Stimulated activated CD4-positive, alpha-beta T cell treated with anti-CD3 and anti-CD28 coated beads, Interleukin-2, amount 100 ng/mL, for 24 hours (primary cell): Measurements from ENCODE around the gene INSYN1.
"Not testable (repeated sequence)": the region's sequence is repeated elsewhere in the genome, so short reads cannot be mapped to it uniquely, and the experiment has no call there.

ENCODE experiments used
- DNase-seq, 2 donors: peaks; one replicate each; pipeline ENCODE4 v3.0.0-alpha.2; 2020

The INSYN1 gene, protein sequence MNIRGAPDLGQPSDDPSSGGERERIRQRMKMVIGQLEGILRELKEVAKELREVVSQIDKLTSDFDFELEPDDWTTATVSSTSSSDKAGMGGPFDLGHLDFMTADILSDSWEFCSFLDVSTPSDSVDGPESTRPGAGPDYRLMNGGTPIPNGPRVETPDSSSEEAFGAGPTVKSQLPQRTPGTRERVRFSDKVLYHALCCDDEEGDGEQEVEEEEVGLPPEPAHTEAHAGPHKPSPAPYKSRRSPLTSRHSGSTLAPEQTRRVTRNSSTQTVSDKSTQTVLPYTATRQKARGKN

DNA sequence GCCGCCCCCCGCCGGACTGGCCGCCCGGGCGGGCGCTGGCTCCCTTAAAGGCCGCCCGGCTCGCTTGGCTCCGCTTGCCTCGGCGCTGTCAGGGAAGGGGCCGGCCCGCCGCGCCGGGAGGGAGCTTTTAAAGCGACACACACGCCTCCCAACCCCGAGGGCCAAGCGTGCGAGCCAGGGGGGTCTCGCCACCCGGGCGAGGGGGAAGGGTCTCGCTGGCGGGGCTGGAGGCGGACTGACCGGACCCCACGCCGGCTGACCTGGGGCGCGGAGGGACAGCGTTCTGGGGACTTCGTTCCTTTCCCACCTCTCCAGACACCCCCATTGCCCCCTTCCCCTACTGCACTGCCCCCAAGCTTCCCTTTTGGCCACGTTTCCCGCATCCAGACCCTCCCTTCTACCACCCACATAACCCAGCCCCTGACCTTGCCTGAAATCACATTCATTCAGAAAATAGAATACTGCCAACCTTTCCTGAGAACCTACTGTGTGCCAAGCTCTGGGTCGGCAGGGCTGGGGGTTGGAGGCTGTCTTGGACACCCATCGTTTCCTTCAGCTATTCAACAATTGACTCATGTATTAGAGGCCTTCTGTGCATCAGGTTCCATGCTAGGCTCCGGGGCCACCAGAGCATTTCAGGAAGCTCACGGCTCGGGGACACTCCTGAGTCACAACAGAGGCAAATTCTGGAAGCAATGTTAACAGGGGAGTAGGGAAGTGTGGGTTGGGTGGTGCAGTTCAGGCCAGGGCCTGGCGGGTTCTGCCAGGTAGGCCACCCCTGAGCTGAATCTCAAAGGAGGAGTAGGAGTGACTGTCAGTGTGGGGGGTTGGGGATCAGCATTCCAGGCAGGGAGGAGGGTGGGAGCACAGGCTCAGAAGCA lies at the start of gene INSYN1:
Gene INSYN1, minus strand, starts transcription at position 102 of the 881 bp plus-strand sequence. CDS start 2,221 bp downstream, outside the sequence.
- no peak for DNase-seq

DNA sequence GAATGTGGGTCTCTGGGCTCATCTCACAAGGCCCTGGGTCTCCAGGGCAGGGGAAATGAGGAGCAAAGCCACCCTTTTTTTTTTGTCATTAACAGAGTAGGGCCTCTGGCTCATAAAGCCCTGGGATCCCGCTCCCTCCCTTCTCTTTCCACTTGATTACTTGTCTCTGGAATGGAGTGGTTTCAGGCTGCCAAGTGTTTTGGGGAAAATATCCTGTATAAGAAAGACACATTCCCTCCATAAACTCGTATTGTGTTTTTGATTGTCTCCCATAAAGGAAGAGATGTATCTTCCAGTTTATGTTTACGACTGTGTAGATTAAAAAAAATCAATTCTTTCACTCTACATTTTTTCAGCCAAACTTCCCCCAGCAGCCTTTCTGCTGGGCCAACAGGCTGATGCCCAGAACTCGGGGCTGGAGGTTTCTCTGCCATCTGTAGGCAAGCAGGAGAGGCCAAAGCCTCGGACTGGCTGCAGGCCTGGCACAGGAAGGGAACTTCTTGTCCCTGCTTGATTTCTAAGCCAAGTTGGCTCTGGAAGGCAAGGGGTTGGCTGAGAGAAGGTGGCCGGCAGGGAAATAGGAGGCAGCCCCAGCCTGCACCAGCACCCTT lies 49.4 kb upstream of the INSYN1 start:
- DNase-seq = no peak

- DNase-seq = no peak
These were observed 47.7 kb upstream of the INSYN1 start for GRCh38 chr15:73800662-73801345.

DNA sequence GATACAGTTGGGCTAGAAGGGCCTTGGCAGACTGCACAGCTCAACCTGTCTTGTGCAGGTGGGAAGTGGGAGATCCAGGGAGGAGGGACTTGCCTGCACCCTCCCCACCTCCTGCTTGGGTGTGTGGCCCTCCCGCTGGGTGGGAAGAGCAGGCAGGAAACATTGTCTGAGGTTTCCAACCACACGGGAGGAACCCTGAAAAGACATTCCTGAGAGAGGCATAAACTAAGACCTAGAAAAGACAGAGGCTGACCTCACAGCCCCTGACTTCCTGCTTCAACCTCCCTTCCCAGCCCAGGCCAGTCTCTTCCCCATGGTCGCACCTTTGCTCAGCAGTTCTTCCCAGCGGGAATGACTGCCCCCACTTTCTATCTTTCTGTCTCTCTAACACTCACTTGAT lies 46.3 kb upstream of the INSYN1 start:
- no peak for DNase-seq

DNA sequence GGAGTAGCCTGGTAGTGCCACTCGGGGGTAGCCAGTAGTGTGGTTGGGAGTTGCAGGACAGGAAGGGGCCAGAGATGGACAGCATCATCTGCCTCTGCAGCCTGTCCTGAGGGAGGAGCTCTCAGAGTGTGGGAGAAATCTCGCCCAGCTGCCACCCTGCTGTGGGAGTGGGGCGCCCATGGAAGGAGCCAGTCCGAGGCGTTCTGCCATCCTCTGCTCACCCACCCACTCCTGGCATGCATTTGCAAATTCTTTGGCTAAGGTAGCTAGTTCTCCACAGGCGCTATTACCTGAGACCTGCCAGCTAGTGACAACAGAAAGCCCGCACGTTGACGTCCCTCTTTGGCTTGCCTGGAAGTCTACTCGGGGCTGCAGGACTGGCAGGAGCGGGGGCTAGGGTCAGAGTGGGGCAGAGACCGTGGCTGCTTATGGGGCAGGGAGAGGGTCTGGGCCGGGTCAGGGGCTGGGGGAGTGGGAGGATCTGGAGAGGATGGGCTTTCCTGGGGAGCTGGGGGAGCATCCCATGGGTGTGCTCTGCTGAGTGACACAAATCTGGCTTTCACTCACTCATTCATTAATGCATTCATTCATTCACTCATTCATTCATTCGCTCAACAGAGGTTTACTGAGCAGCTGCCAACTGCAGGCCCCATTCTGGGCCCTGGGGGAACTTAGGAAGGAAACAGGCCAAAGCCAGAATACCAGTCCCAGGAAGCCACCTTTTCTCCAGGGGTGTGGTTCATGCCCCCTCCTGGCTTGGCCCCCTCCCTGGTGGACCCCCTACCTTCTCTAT lies 44.4 kb upstream of the INSYN1 start:
- DNase-seq = no peak

GRCh38 chr15:73796331-73796831 lies 43.2 kb upstream of the INSYN1 start:
- DNase-seq = no peak

DNA sequence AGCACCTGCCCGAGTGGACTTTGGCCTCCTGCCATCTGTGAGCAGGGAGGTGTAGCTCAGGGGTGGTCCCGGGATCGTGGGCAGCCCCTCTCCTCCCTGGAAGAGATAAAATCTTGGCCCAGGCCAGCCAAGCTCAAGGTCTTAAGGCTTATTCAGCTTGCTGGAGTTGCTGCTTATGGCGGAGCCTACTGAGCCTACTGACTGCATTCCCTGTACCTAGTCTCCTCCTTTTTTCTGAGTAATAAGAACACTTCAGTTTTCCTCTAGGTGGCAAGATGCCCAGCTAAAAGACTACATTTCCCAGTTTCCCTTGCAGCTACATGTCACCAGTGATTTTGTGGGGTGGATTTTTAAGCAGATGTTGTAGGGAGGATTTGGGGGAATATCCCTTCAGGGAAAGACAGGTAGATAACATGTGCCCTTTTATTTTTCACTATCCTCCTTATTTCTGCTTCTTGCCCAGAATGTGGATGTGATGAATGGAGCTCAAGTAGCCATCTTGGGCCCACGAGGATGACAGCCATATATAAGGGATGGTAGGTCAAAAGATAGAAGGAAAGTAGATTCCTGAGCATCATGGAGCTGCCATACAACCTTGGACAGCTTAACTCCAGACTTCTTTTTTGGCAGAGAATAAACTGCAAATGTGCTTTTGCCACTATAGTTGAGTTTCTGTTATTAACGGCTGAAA lies 41.4 kb upstream of the INSYN1 start:
- DNase-seq = no peak

DNA sequence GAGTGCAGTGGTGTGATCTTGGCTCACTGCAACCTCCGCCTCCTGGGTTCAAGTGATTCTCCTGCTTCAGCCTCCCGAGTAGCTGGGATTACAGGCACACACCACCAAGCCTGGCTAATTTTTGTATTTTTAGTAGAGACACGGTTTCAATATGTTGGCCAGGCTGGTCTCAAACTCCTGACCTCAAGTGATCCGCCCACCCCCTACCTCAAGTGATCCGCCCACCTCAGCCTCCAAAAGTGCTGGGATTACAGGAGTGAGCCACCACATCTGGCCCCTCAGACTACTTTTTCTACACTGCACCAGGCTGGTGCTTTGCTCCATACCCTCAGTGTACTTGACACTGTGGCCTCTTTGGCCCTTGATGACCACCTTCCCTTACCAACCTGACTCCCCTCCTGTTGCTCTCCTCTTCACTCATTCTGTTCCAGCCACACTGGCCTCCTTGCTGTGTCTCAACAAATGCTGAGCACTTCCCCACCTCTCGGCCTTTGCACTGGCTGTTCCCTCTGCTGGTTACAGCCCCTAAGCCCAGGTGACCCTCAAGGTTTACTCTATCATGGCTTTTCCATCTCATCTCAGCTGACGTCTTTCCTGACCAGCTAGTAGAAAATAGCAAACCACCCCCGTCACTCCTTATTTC lies 39.9 kb upstream of the INSYN1 start:
- not testable (repeated sequence) for DNase-seq

- DNase-seq = no peak
These were observed 39.3 kb upstream of the INSYN1 start for GRCh38 chr15:73792415-73792814.

- no peak for DNase-seq
These were observed 36.5 kb upstream of the INSYN1 start for GRCh38 chr15:73789521-73790240.

DNA sequence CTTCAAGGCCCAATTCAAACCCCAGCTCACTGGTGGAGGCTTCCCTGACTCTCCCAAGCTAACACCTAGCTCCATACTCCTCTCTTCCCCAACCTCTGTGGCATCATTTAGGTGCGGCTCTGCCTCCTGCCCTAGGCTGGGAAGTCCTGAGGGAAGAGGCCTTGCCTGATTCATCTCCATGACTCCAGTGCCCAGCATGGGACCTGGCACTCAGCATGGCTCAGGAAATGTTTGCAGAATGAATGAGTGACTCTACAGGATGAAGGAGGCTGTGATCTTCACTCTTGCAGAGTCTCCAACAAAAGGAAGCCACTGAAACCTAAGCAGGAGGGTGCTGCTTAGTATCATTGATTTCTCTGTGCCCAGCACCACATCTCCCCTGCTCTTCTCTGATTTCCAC lies 34.5 kb upstream of the INSYN1 start:
- no peak for DNase-seq

- DNase-seq = no peak
These were observed 33.4 kb upstream of the INSYN1 start for GRCh38 chr15:73786538-73786937.

GRCh38 chr15:73785256-73786014 lies 32.3 kb upstream of the INSYN1 start:
- not testable (repeated sequence) for DNase-seq

GRCh38 chr15:73784291-73784690 lies 31.1 kb upstream of the INSYN1 start:
- DNase-seq = no peak

DNA sequence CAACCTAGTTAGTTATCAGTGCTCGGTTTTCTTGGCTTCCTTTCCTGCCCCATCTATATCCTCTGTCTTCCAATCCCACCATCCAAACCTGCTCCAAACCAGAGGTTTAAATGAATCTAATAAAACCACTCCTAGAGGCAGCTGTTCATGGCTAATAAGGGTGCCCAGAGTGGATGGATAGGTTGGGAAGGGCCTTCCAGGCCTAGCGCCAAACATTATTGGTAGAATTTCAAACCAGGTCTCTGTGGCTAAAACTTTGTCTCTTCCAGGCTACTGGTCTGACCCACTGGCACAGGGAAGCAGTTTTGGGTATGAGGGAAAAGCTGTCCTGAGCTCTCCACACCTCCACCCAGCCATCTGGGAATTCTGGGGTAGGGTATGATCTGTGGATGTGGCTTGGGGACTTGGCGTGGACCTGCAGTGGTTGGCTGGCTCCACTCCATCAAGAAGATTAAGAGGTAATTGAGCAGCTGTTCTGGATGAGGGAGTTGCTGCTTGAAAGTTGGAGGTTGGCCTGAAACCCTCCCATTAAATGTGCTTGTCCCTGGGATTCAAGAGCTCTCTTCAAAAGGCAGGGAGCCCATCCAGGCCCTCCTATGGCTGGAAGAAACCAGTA lies 29.3 kb upstream of the INSYN1 start:
- no peak for DNase-seq

GRCh38 chr15:73781038-73781925 lies 28.1 kb upstream of the INSYN1 start:
- DNase-seq = peak in 1 of 2 donors; percentile 12

GRCh38 chr15:73779974-73780373 lies 26.8 kb upstream of the INSYN1 start:
- DNase-seq = no peak

DNA sequence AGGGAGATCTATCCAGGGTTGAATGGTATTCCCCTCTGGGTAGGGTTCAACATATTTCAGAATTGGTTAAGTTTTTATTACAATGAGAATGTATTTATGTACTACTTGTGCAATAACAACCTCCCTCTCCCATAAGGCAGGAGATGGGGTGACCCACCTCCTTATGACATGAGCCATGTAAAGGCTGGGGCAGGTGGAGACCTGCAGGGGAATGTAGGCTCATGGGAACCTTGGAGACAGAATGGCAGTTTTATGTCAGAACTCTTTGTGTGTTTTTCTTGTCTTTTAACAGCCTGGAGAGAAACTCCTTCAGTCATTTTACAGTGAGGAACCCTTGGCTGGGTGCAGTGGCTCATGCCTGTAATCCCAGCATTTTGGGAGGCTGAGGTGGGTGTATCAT lies 24.6 kb upstream of the INSYN1 start:
- no peak for DNase-seq
